ENCODE measurements around the gene DCP1A.

- no peak for TF ChIP-seq POLR2A (IDR thresholded peaks at IDR 0.05; ENCODE audit: low read depth, low read length)
- TF ChIP-seq JUN (IDR thresholded peaks at IDR 0.05; ENCODE audit: borderline replicate concordance, insufficient read depth, insufficient read length, low read depth), result no peak
- TF ChIP-seq CTCF (IDR thresholded peaks at IDR 0.05; ENCODE audit: extremely low read depth in 1 of 2, insufficient read depth in 1 of 2, low read depth in 1 of 2, low read length in 2 of 2), result no peak
- TF ChIP-seq GATA2 (IDR thresholded peaks at IDR 0.05; ENCODE audit: insufficient read depth, insufficient read length, low read depth, low read length), result no peak
- TF ChIP-seq EZH2 (IDR thresholded peaks at IDR 0.05; ENCODE audit: borderline replicate concordance, low read depth, low read length, severe bottlenecking), result no peak
- TF ChIP-seq FOS (IDR thresholded peaks at IDR 0.05; ENCODE audit: borderline replicate concordance, insufficient read depth, low read length), result no peak
- no peak for TF ChIP-seq POLR2AphosphoS5 (IDR thresholded peaks at IDR 0.05; ENCODE audit: insufficient read depth, low read depth, low read length)
Observed at GRCh38 chr3:53235545-53235944, 111.8 kb downstream of the DCP1A start.

Measured in endothelial cell of umbilical vein (primary cell).